SU-DHL-6 (cell line): ENCODE measurements around the gene ADARB2.

Source experiments
- H2AFZ ChIP-seq: fragments of 200-600 bp; sonication (generic); 2 replicates; pipeline ENCODE4 v1.6.1; 2014; ENCODE audit warnings: low read depth, mild to moderate bottlenecking, moderate library complexity, mixed read lengths, antibody characterized with exemption, low read length; ENCODE audit not compliant: severe bottlenecking
- H3F3A ChIP-seq: fragments of 200-600 bp; shearing (Covaris generic); 2 replicates; pipeline ENCODE4 v1.6.0; 2016; ENCODE audit warnings: antibody characterized with exemption, mild to moderate bottlenecking; ENCODE audit not compliant: insufficient read depth
- H3K27ac ChIP-seq: fragments of 200-600 bp; sonication (generic); 2 replicates; pipeline ENCODE4 v1.5.1; 2016; ENCODE audit warnings: low read depth, mild to moderate bottlenecking, low read length, moderate library complexity, mixed read lengths
- H3K27me3 ChIP-seq: fragments of 200-600 bp; sonication (generic), shearing (Covaris generic); 2 replicates; pipeline ENCODE4 v1.6.0; 2014; ENCODE audit warnings: mild to moderate bottlenecking, low read length
- H3K36me3 ChIP-seq: fragments of 200-600 bp; sonication (generic); 2 replicates; pipeline ENCODE4 v1.6.1; 2014; ENCODE audit warnings: mild to moderate bottlenecking, low read length, mixed read lengths
- H3K4me2 ChIP-seq: fragments of 300-600, 200-600 bp; shearing (Covaris generic), sonication (generic); 2 replicates; pipeline ENCODE4 v1.6.0; 2014; ENCODE audit warnings: low read length, low read depth, mild to moderate bottlenecking; ENCODE audit not compliant: poor library complexity, severe bottlenecking
- H3K4me3 ChIP-seq: fragments of 200-600 bp; sonication (generic); 2 replicates; pipeline ENCODE4 v1.5.1; 2014; ENCODE audit warnings: antibody characterized with exemption, low read length, mild to moderate bottlenecking, mixed read lengths; ENCODE audit not compliant: insufficient read depth, poor library complexity, severe bottlenecking
- H3K79me2 ChIP-seq: fragments of 200-600 bp; sonication (generic); 2 replicates; pipeline ENCODE4 v1.6.1; 2014; ENCODE audit warnings: mild to moderate bottlenecking, low read length, moderate library complexity; ENCODE audit not compliant: insufficient read depth
- H3K9ac ChIP-seq: fragments of 200-600 bp; sonication (generic); 2 replicates; pipeline ENCODE4 v1.7.0; 2014; ENCODE audit warnings: mild to moderate bottlenecking, low read length
- H3K9me2 ChIP-seq: fragments of 200-600 bp; sonication (generic); replicated peaks from 2 replicates; pipeline ENCODE4 v1.6.1; 2014; ENCODE audit warnings: low read length; ENCODE audit not compliant: insufficient read depth
- H3K9me3 ChIP-seq: fragments of 200-600 bp; sonication (generic); 2 replicates; pipeline ENCODE4 v1.6.1; 2014; ENCODE audit warnings: low read length, mixed read lengths; ENCODE audit not compliant: insufficient read depth
- H4K20me1 ChIP-seq: fragments of 200-600 bp; sonication (generic); 2 replicates; pipeline ENCODE4 v1.6.1; 2014; ENCODE audit warnings: low read depth, mild to moderate bottlenecking, antibody characterized with exemption, low read length, moderate library complexity, mixed read lengths
- EZH2phosphoT487 ChIP-seq: fragments of 200-600 bp; sonication (generic), shearing (Covaris generic); conservative IDR thresholded peaks from 2 replicates; pipeline ENCODE4 v1.6.1; 2018; ENCODE audit warnings: mild to moderate bottlenecking, antibody characterized with exemption, low read length, moderate library complexity, mixed read lengths
- TF ChIP-seq, protein P1 (sequence below): fragments of 200-600 bp; sonication (generic); IDR thresholded peaks from one replicate; pipeline ENCODE4 v1.5.1; 2017; ENCODE audit warnings: antibody characterized with exemption, mild to moderate bottlenecking, low read length, moderate library complexity; ENCODE audit not compliant: insufficient read depth, poor library complexity, severe bottlenecking

ADARB2 gene

DNA sequence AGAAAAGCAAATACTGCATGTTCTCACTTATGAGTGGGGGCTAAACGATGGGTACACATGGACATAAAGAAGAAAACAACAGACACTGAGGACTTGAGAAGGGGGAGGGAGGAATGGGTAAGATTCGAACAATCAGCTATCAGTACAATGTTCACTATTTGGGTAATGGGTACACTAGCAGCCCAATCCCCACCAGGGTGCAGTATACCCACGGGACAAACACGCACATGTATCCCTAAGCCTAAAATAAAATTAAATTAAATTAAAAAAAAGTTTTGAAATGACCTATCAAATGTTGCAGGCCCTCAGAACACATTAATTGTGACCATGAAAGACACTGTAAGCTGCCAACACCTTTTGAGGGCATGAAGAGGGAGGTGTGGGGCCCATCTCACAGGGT, 365.1 kb downstream of the ADARB2 start:
- H3K4me2 ChIP-seq, result no peak overlapping the region
- H3K79me2 ChIP-seq, result no peaks in the 10 kb centered on the region
- H3K9ac ChIP-seq, result no peak overlapping the region
- H4K20me1 ChIP-seq, result no peaks in the 10 kb centered on the region
- H3K9me2 ChIP-seq, result no peaks in the 10 kb centered on the region
- TF ChIP-seq EZH2phosphoT487, result no peak
- TF ChIP-seq, protein P1, sequence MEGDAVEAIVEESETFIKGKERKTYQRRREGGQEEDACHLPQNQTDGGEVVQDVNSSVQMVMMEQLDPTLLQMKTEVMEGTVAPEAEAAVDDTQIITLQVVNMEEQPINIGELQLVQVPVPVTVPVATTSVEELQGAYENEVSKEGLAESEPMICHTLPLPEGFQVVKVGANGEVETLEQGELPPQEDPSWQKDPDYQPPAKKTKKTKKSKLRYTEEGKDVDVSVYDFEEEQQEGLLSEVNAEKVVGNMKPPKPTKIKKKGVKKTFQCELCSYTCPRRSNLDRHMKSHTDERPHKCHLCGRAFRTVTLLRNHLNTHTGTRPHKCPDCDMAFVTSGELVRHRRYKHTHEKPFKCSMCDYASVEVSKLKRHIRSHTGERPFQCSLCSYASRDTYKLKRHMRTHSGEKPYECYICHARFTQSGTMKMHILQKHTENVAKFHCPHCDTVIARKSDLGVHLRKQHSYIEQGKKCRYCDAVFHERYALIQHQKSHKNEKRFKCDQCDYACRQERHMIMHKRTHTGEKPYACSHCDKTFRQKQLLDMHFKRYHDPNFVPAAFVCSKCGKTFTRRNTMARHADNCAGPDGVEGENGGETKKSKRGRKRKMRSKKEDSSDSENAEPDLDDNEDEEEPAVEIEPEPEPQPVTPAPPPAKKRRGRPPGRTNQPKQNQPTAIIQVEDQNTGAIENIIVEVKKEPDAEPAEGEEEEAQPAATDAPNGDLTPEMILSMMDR, result no peak
- no peak overlapping the region for H2AFZ ChIP-seq
- H3K4me3 ChIP-seq, result no peak overlapping the region
- H3K27me3 ChIP-seq, result no peaks in the 10 kb centered on the region
- H3K9me3 ChIP-seq, result no peaks in the 10 kb centered on the region
- H3K27ac ChIP-seq, result no peak overlapping the region
- H3K36me3 ChIP-seq, result no peaks in the 10 kb centered on the region
- H3F3A ChIP-seq, result no peaks in the 10 kb centered on the region

DNA sequence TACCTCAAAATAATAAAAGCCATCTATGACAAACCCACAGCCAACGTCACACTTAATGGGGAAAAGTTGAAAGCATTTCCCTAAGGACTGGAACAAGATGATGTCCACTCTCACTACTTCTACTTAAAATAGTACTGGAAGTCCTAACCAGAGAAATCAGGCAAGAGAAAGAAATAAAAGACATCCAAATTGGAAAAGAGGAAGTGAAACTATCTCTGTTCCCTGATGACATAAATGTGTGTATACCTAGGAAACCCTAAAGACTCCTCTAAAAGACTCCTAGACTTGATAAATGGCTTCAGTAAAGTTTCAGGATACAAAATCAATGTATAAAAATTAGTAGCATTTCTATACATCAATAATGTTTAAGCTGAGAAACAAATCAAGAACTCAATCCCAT, 367.0 kb downstream of the ADARB2 start:
- H3K4me2 ChIP-seq, result no peak overlapping the region
- H3K9me3 ChIP-seq, result no peaks in the 10 kb centered on the region
- H3K36me3 ChIP-seq, result no peaks in the 10 kb centered on the region
- no peak overlapping the region for H3K4me3 ChIP-seq
- H3K9ac ChIP-seq, result no peak overlapping the region
- no peaks in the 10 kb centered on the region for H3F3A ChIP-seq
- no peaks in the 10 kb centered on the region for H3K79me2 ChIP-seq
- H2AFZ ChIP-seq, result no peak overlapping the region
- H3K9me2 ChIP-seq, result no peaks in the 10 kb centered on the region
- TF ChIP-seq, protein P1, result no peak
- no peak for TF ChIP-seq EZH2phosphoT487
- H4K20me1 ChIP-seq, result no peaks in the 10 kb centered on the region
- no peak overlapping the region for H3K27ac ChIP-seq
- H3K27me3 ChIP-seq, result no peaks in the 10 kb centered on the region

DNA sequence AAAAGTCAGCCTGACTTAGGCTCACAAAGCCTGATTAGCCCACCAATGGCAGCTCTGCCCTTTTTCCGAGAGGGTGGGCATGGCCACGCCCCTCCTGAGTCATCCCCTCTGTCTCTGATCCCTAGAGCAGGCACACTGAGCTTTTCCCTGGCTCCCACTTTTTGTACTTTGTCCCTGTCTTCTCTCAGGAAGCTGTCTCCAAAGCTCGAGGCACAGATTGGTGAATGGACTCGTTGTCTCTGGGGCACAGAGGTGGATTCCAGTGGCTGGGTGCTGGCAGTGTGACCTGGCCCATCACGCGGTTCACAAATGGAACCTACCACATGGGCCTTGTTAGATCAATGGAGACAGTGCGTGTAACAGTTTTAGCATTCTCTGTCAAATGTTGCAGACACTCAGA, 367.7 kb downstream of the ADARB2 start:
- Histone ChIP-seq H3F3A (no peaks in the 10 kb centered on the region), H3K9me2 (no peaks in the 10 kb centered on the region), H3K4me2 (no peak overlapping the region), H2AFZ (no peak overlapping the region), H3K27me3 (no peaks in the 10 kb centered on the region), H3K27ac (no peak overlapping the region), H3K4me3 (no peak overlapping the region), H3K9me3 (no peaks in the 10 kb centered on the region), H3K9ac (no peak overlapping the region), H3K79me2 (no peaks in the 10 kb centered on the region), H3K36me3 (no peaks in the 10 kb centered on the region), H4K20me1 (no peaks in the 10 kb centered on the region)
- TF ChIP-seq, protein P1, result no peak
- TF ChIP-seq EZH2phosphoT487, result no peak
